SW 1271 (cell line): Measurements from ENCODE around the gene APEX1.
"Not testable (repeated sequence)": the region's sequence is repeated elsewhere in the genome, so short reads cannot be mapped to it uniquely, and the experiment has no call there.

Experiments used
- DNase-seq, 2 experiments: peaks; one replicate each; lab custom pipeline; 2025; lab: John Stamatoyannopoulos, UW

APEX1 gene

DNA sequence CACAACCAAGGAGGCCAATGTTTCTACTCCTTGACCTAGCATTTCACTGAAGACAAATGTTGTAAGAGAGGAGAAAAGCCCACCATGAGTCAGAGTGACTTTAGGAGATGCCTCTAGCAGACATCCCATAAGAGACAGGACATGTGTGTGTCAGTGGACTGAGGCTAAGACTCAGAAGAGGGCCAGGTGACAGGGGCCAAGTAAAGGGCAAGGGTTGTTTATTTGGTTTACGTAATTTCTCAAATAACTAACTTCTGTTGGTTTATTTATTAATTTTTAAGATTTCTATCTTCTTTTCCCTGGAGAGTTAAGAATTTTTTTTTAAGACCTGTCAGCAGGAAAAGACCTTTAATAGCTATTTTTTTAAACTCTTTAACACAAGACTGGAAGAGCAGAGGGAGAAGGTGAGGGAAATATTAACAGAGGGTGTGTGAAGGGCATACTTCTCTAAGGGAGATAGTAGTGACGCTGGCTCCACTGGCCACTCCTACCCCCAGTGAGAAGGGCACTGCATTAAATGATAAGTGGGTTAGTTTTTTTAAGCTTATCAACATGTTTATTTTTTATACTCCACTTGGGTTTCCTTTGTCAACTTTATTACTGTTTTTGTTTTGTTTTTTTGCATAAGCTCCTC lies 17.6 kb downstream of the APEX1 start:
- no peak for DNase-seq

- DNase-seq, result no peak
Observed at GRCh38 chr14:20476776-20477175, 21.8 kb downstream of the APEX1 start.

- DNase-seq, result peak; percentile 34 to 70
Observed at GRCh38 chr14:20477211-20477876, 22.3 kb downstream of the APEX1 start.

- no peak for DNase-seq
Observed at GRCh38 chr14:20478894-20479293, 23.9 kb downstream of the APEX1 start.

DNA sequence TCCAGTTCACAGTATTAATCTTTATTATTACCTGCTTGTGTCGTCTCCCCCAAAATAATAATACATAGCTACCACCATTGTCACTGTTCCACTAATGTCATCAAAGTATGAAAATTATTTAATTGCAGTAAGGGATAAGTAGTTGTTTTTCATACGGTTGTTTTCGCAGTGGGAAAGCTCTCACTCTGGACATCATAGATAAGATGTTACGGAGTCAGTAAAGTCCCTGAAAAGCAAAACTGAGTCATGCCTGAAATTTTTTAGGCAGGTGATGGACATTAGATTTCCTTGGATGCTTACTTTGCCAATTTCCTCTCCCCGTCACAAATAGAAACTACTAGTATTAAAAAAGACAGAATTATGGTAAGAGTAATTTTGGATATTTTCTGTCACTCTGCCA lies 27.4 kb downstream of the APEX1 start:
- DNase-seq, result no peak

GRCh38 chr14:20485900-20486299 lies 30.9 kb downstream of the APEX1 start:
- DNase-seq, result no peak

DNA sequence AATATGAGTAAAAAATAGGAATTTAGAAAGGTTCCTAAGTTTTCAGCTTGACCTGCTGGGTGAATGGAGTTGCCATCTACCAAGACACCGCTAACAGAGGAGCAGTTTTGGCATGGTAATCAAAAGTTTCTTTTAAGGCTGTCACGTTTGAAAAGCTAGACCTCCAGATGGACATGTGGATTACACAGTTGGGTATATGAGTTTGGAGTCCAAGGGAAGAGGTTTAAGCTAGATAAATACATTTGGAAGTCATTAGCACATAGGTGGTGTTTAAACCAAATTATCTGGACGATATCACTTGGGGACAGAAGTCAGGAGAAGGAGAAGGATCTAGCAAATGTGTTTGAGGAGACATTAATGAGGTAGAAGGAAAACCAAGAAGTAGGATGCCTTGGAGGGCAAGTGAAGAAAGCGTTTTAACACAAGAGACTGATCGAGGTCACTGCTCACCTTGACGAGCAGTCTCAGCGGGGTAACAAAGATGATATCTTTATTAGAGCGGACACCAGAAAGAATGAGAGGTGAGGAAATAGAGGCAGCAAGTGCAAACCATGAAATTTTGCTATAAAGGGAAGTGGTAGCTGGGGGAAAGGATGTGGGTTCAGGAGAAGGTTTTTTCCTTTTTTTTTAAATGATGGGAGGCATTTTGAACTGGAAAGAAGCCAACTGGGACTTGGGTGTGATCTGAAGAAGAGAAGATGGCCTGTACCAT lies 31.8 kb downstream of the APEX1 start:
- no peak for DNase-seq

GRCh38 chr14:20487396-20487725 lies 32.3 kb downstream of the APEX1 start:
- DNase-seq, result no peak

GRCh38 chr14:20489093-20489994 lies 34.3 kb downstream of the APEX1 start:
- DNase-seq, result no peak

DNA sequence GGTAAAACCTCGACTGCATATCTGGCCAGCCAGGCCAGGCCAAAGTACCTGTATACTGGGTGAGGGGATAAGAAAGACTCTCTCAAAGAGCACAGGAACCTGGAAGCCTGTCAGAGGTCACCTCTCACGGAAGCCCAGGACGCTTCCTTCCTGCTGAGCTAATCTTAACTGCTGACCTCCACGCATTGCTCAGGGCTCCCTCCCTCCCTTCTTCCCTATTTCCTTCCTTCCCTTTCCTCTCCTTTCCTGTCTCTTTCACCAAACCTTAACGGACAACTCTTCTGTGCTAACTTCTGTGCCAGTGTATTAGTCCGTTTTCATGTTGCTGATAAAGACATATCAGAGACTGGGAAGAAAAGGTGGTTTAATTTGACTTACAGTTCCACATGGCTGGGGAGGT lies 35.5 kb downstream of the APEX1 start:
- no peak for DNase-seq

GRCh38 chr14:20492486-20492885 lies 37.5 kb downstream of the APEX1 start:
- DNase-seq, result no peak

- DNase-seq, result no peak
Observed at GRCh38 chr14:20493634-20494033, 38.6 kb downstream of the APEX1 start.

DNA sequence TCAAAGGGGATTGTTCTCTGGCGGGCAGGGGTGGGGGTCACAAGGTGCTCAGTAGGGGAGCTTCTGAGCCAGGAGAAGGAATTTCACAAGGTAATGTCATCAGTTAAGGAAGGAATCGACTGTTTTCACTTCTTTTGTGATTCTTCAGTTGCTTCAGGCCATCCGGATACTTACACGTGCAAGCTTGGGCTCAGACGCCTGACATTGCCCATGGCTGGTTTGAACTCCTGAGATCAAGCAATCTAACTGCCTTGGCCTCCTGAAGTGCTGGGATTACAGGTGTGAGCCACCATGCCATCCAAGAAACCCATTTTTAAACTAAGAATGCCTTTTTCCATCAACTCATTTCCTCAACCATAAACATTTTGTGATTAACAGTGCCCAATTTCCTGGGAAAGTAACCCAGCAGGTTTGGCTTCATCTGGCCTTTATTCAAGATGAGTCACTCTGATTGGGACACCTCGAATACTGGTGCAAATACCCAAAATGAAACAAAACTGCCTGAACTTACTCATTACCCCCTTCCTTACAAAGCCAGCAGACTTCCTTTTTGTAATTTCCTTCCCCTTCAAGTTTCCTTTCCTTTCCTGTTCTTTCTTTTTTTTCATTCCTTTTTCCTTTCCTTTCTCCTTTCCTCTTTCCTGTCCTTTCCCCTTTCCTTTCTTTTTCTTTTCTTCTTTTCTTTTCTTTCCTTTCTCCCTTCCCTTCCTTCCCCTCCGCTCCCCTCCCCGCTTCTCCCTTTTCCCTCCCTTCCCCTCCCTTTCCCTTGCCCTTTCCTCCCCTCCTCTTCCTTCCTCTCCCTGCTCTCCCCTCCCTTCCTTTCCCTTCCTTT lies 40.1 kb downstream of the APEX1 start:
- DNase-seq, result no peak

DNA sequence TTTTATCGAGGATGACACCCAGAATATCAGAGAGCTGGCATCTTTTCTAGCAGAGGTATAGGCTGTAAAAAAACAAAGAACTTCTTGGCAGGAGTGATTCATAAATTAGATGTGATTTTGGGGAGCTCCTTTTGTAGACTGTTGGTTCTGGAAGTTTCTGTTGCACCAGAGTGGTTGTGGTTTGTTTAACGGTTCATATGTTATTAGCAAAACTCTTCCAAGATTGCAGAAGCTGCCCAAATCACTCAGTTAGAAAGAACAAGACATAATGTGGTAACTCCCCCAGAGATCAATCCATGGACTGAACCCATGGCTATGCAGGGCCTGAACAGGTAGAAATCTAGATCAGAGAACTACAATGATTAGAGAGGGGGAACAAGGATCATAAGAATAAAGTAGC lies 43.6 kb downstream of the APEX1 start:
- no peak for DNase-seq

- no peak for DNase-seq
Observed at GRCh38 chr14:20499108-20499507, 44.1 kb downstream of the APEX1 start.

GRCh38 chr14:20499881-20500280 lies 44.9 kb downstream of the APEX1 start:
- DNase-seq, result no peak

- DNase-seq, result no peak
Observed at GRCh38 chr14:20501346-20501745, 46.3 kb downstream of the APEX1 start.

- DNase-seq, result no peak
Observed at GRCh38 chr14:20503898-20504297, 48.9 kb downstream of the APEX1 start.

GRCh38 chr14:20506276-20506675 lies 51.2 kb downstream of the APEX1 start:
- not testable (repeated sequence) for DNase-seq

DNA sequence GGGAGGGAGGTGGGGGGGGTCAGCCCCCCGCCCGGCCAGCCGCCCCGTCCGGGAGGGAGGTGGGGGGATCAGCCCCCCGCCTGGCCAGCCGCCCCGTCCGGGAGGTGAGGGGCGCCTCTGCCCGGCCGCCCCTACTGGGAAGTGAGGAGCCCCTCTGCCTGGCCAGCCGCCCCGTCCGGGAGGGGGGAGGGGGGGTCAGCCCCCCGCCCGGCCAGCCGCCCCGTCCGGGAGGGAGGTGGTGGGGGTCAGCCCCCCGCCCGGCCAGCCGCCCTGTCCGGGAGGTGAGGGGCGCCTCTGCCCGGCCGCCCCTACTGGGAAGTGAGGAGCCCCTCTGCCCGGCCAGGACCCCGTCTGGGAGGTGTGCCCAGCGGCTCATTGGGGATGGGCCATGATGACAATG lies 51.7 kb downstream of the APEX1 start:
- not testable (repeated sequence) for DNase-seq
